ENCODE measurements around the gene CD2AP. TPM values are rescaled to one million over a fixed set of nuclear protein-coding genes. Genes with fewer than 3 reads are reported as not detected.

Gene CD2AP
- total and polyA plus RNA-seq, 2 donors = 10.1 to 68.3 TPM

GRCh38 chr6:47655719-47656595 is 178.4 kb downstream of the CD2AP start:
- Histone ChIP-seq H3K4me3 (ENCODE audit: low read depth, low read length) (no peak overlapping the region), H3K36me3 (ENCODE audit: insufficient read depth) (no peaks in the 10 kb centered on the region), H3K27ac (ENCODE audit: low read depth) (no peak overlapping the region), H3K4me1 (ENCODE audit: insufficient read depth) (no peaks in the 10 kb centered on the region)
- DNase-seq (ENCODE audit: extremely low spot score) = peak; percentile 11
- WGBS = 53% methylated on average over 7 of the region's 7 CpGs

- no peaks in the 10 kb centered on the region for H3K36me3 ChIP-seq (ENCODE audit: insufficient read depth)
- H3K27ac ChIP-seq (ENCODE audit: low read depth) = no peak overlapping the region
- 74% methylated on average over 5 of the region's 5 CpGs for WGBS
- H3K4me1 ChIP-seq (ENCODE audit: insufficient read depth) = no peaks in the 10 kb centered on the region
- DNase-seq (ENCODE audit: extremely low spot score) = no peak
- no peak overlapping the region for H3K4me3 ChIP-seq (ENCODE audit: low read depth, low read length)
These were observed 184.4 kb downstream of the CD2AP start for GRCh38 chr6:47661960-47662359.

- Histone ChIP-seq H3K36me3 (ENCODE audit: insufficient read depth) (no peaks in the 10 kb centered on the region), H3K27ac (ENCODE audit: low read depth) (no peak overlapping the region), H3K4me3 (ENCODE audit: low read depth, low read length) (no peak overlapping the region), H3K4me1 (ENCODE audit: insufficient read depth) (no peaks in the 10 kb centered on the region)
- no peak for DNase-seq (ENCODE audit: extremely low spot score)
- WGBS = 72% methylated on average over 13 of the region's 13 CpGs
These were observed 186.1 kb downstream of the CD2AP start for GRCh38 chr6:47663462-47664216.

GRCh38 chr6:47665112-47665511 is 187.5 kb downstream of the CD2AP start:
- H3K4me1 ChIP-seq (ENCODE audit: insufficient read depth) = no peaks in the 10 kb centered on the region
- no peaks in the 10 kb centered on the region for H3K36me3 ChIP-seq (ENCODE audit: insufficient read depth)
- no peak for DNase-seq (ENCODE audit: extremely low spot score)
- WGBS = 73% methylated on average over 3 of the region's 3 CpGs
- H3K4me3 ChIP-seq (ENCODE audit: low read depth, low read length) = no peak overlapping the region
- no peak overlapping the region for H3K27ac ChIP-seq (ENCODE audit: low read depth)

GRCh38 chr6:47669684-47670513 is 192.3 kb downstream of the CD2AP start:
- no peaks in the 10 kb centered on the region for H3K4me1 ChIP-seq (ENCODE audit: insufficient read depth)
- WGBS = 18% methylated on average over 6 of the region's 6 CpGs
- no peak overlapping the region for H3K4me3 ChIP-seq (ENCODE audit: low read depth, low read length)
- DNase-seq (ENCODE audit: extremely low spot score) = peak; percentile 18
- H3K27ac ChIP-seq (ENCODE audit: low read depth) = peak overlapping the region; percentile 23
- no peaks in the 10 kb centered on the region for H3K36me3 ChIP-seq (ENCODE audit: insufficient read depth)

- Histone ChIP-seq H3K27ac (ENCODE audit: low read depth) (no peak overlapping the region), H3K4me1 (ENCODE audit: insufficient read depth) (no peaks in the 10 kb centered on the region), H3K36me3 (ENCODE audit: insufficient read depth) (no peaks in the 10 kb centered on the region), H3K4me3 (ENCODE audit: low read depth, low read length) (no peak overlapping the region)
- DNase-seq (ENCODE audit: extremely low spot score) = no peak
- WGBS = 46% methylated on average over 3 of the region's 3 CpGs
These were observed 193.3 kb downstream of the CD2AP start for GRCh38 chr6:47670851-47671250.

- Histone ChIP-seq H3K36me3 (ENCODE audit: insufficient read depth) (no peaks in the 10 kb centered on the region), H3K4me1 (ENCODE audit: insufficient read depth) (no peaks in the 10 kb centered on the region), H3K27ac (ENCODE audit: low read depth) (no peak overlapping the region), H3K4me3 (ENCODE audit: low read depth, low read length) (no peak overlapping the region)
- DNase-seq (ENCODE audit: extremely low spot score) = no peak
- WGBS = 56% methylated on average over 1 of the region's 1 CpG
These were observed 194.2 kb downstream of the CD2AP start for GRCh38 chr6:47671777-47672176.

GRCh38 chr6:47672816-47673215 is 195.2 kb downstream of the CD2AP start:
- no peaks in the 10 kb centered on the region for H3K4me1 ChIP-seq (ENCODE audit: insufficient read depth)
- no peak overlapping the region for H3K4me3 ChIP-seq (ENCODE audit: low read depth, low read length)
- no peak overlapping the region for H3K27ac ChIP-seq (ENCODE audit: low read depth)
- H3K36me3 ChIP-seq (ENCODE audit: insufficient read depth) = no peaks in the 10 kb centered on the region
- DNase-seq (ENCODE audit: extremely low spot score) = no peak
- 71% methylated on average over 1 of the region's 1 CpG for WGBS

GRCh38 chr6:47674673-47675072 is 197.1 kb downstream of the CD2AP start:
- no peaks in the 10 kb centered on the region for H3K36me3 ChIP-seq (ENCODE audit: insufficient read depth)
- no peak overlapping the region for H3K27ac ChIP-seq (ENCODE audit: low read depth)
- no peaks in the 10 kb centered on the region for H3K4me1 ChIP-seq (ENCODE audit: insufficient read depth)
- 88% methylated on average over 3 of the region's 3 CpGs for WGBS
- DNase-seq (ENCODE audit: extremely low spot score) = no peak
- H3K4me3 ChIP-seq (ENCODE audit: low read depth, low read length) = no peak overlapping the region

Small RNAs within 50 kb of the gene (small RNA-seq; reads per million reads assigned to genes)
- not detected for gene RF00019

Other genes starting within 250 kb of the CD2AP start
- 22.8 TPM for gene TNFRSF21, start 167.9 kb upstream of the CD2AP start, total RNA-seq
- 43.2 TPM for gene TNFRSF21, start 167.9 kb upstream of the CD2AP start, polyA plus RNA-seq
- 3.2 TPM for gene ADGRF4, start 220.8 kb downstream of the CD2AP start, total RNA-seq
- 1.2 TPM for gene ADGRF4, start 220.8 kb downstream of the CD2AP start, polyA plus RNA-seq

Data from urinary bladder (tissue), 4 donors.